ENCODE results near the gene DNER. TPM values are rescaled to one million over a fixed set of nuclear protein-coding genes. Genes with fewer than 3 reads are reported as not detected.

DNER gene
- total RNA-seq, 4 donors from 2014 or later: 0.41 to 2.6 (median 1.2) TPM

GRCh38 chr2:229686122-229686919 is 28.0 kb downstream of the DNER start:
- ATAC-seq: no peak
- no peak overlapping the region for H3K27ac ChIP-seq
- intact Hi-C loops (cut with DNase I; ENCODE audit: low total_unique reads): no loop called here
- H3K36me3 ChIP-seq: no peaks in the 10 kb centered on the region
- no peak overlapping the region for H3K4me3 ChIP-seq
- no peaks in the 10 kb centered on the region for H3K4me1 ChIP-seq
- H3K27me3 ChIP-seq: no peaks in the 10 kb centered on the region
- in situ Hi-C loops (cut with MboI; ENCODE audit: low sequenced_read_pairs in 4 of 4): no loop called here
- TF ChIP-seq CTCF (IDR thresholded peaks at IDR 0.05 in 4 of 5, conservative IDR thresholded peaks at IDR 0.05 in 1 of 5) (no peak), POLR2A (IDR thresholded peaks at IDR 0.05) (no peak)
- H3K9me3 ChIP-seq: no peaks in the 10 kb centered on the region
- DNase-seq: no peak

GRCh38 chr2:229684942-229685562 is 29.3 kb downstream of the DNER start:
- DNase-seq: no peak
- Histone ChIP-seq H3K4me1 (no peaks in the 10 kb centered on the region), H3K9me3 (no peaks in the 10 kb centered on the region), H3K27me3 (no peaks in the 10 kb centered on the region), H3K4me3 (no peak overlapping the region), H3K36me3 (no peaks in the 10 kb centered on the region), H3K27ac (no peak overlapping the region)
- in situ Hi-C loops (cut with MboI; ENCODE audit: low sequenced_read_pairs in 4 of 4): no loop called here
- TF ChIP-seq POLR2A (IDR thresholded peaks at IDR 0.05) (no peak), CTCF (IDR thresholded peaks at IDR 0.05 in 4 of 5, conservative IDR thresholded peaks at IDR 0.05 in 1 of 5) (no peak)
- ATAC-seq: no peak
- intact Hi-C loops (cut with DNase I; ENCODE audit: low total_unique reads): no loop called here

GRCh38 chr2:229679393-229680125 is 34.8 kb downstream of the DNER start:
- Histone ChIP-seq H3K27ac (no peak overlapping the region), H3K4me3 (no peak overlapping the region), H3K27me3 (no peaks in the 10 kb centered on the region), H3K9me3 (no peaks in the 10 kb centered on the region), H3K4me1 (no peaks in the 10 kb centered on the region), H3K36me3 (no peaks in the 10 kb centered on the region)
- DNase-seq (no peak), ATAC-seq (no peak)
- intact Hi-C loops (cut with DNase I; ENCODE audit: low total_unique reads): no loop called here
- TF ChIP-seq CTCF (IDR thresholded peaks at IDR 0.05 in 4 of 5, conservative IDR thresholded peaks at IDR 0.05 in 1 of 5) (no peak), POLR2A (IDR thresholded peaks at IDR 0.05) (no peak)
- in situ Hi-C loops (cut with MboI; ENCODE audit: low sequenced_read_pairs in 4 of 4): no loop called here

- ATAC-seq: no peak
- in situ Hi-C loops (cut with MboI; ENCODE audit: low sequenced_read_pairs in 4 of 4): no loop called here
- H3K27ac ChIP-seq: no peak overlapping the region
Measured at GRCh38 chr2:229675569-229675968, 38.8 kb downstream of the DNER start.

More at GRCh38 chr2:229675569-229675968, 38.8 kb downstream of the DNER start:
- Histone ChIP-seq H3K4me1 (no peaks in the 10 kb centered on the region), H3K36me3 (no peaks in the 10 kb centered on the region), H3K27me3 (no peaks in the 10 kb centered on the region), H3K9me3 (no peaks in the 10 kb centered on the region), H3K4me3 (no peak overlapping the region)
- intact Hi-C loops (cut with DNase I; ENCODE audit: low total_unique reads): no loop called here
- no peak for TF ChIP-seq POLR2A (IDR thresholded peaks at IDR 0.05)
- TF ChIP-seq CTCF (IDR thresholded peaks at IDR 0.05 in 4 of 5, conservative IDR thresholded peaks at IDR 0.05 in 1 of 5): no peak
- DNase-seq: no peak

All from gastrocnemius medialis (tissue), 4 donors.